Endothelial cell of umbilical vein (primary cell): ENCODE data around the gene RANBP1. TPM values are rescaled to one million over a fixed set of nuclear protein-coding genes. Genes with fewer than 3 reads are reported as not detected.

Experiments used
- BruUV-seq: library from RNA; stranded (reverse); fragments of 400-500 nt; replicated peaks from 2 replicates; lab custom pipeline; 2021; lab: Mats Ljungman, UMichigan
- CTCF ChIA-PET: fragments of 300-600, 350-600 bp; sonication (Branson Sonifier 250); formaldehyde crosslinking; loops from one replicate; lab custom pipeline; 2021; ENCODE audit warnings: antibody characterized with exemption, inconsistent platforms; lab: Charles Lee
- POLR2A ChIA-PET: fragments of 300-600, 350-600 bp; sonication (Branson Sonifier 250); formaldehyde crosslinking; loops from one replicate; lab custom pipeline; 2021; ENCODE audit warnings: antibody characterized with exemption, inconsistent platforms; lab: Charles Lee
- DNase-seq: peaks from one replicate; pipeline ENCODE4 v3.0.0-alpha.2; 2011; ENCODE audit warnings: low read depth, low spot score
- FAIRE-seq: peaks from 2 replicates; lab custom pipeline; 2011; peaks lifted over from hg19 to GRCh38; lab: Jason Lieb, UNC
- H2AFZ ChIP-seq: 2 replicates; pipeline ENCODE4 v1.6.0; 2012; ENCODE audit warnings: low read depth, low read length, control low read depth, inconsistent platforms
- H3K27ac ChIP-seq: 2 replicates; pipeline ENCODE4 v1.5.1; 2011; ENCODE audit warnings: low read depth, mild to moderate bottlenecking, control low read depth, low read length, moderate library complexity; ENCODE audit not compliant: insufficient read depth
- H3K27me3 ChIP-seq, 2 experiments: 2 replicates each; pipeline versions ENCODE4 v1.6.0 to v1.6.1; 2011; ENCODE audit warnings: low read length in 2 of 2, mixed read lengths in 1 of 2; ENCODE audit not compliant: control insufficient read depth in 2 of 2, insufficient read depth in 2 of 2
- H3K36me3 ChIP-seq, 2 experiments: 2 replicates in 1 of 2; 3 replicates in 1 of 2; pipeline ENCODE4 v1.5.1; 2011; ENCODE audit warnings: low read length in 2 of 2, mild to moderate bottlenecking in 1 of 2, moderate library complexity in 1 of 2; ENCODE audit not compliant: control insufficient read depth in 2 of 2, insufficient read depth in 2 of 2; ENCODE audit errors: extremely low read depth in 1 of 2
- H3K4me1 ChIP-seq: 3 replicates; pipeline ENCODE4 v1.5.1; 2011; ENCODE audit warnings: mild to moderate bottlenecking, low read length; ENCODE audit not compliant: control insufficient read depth, insufficient read depth; ENCODE audit errors: extremely low read depth
- H3K4me2 ChIP-seq: 2 replicates; pipeline ENCODE4 v1.6.1; 2011; ENCODE audit warnings: low read length, control low read depth, mixed read lengths; ENCODE audit not compliant: insufficient read depth
- H3K4me3 ChIP-seq, 3 experiments: fragments of 200-600 bp in 1 of 3; sonication (generic), shearing (Covaris generic) in 1 of 3; replicated peaks in 1 of 3; 2 replicates each; pipeline ENCODE4 v1.5.1; 2011 to 2016; ENCODE audit warnings: control low read depth in 3 of 3, low read length in 3 of 3, mild to moderate bottlenecking in 2 of 3, inconsistent platforms in 1 of 3, low read depth in 1 of 3, moderate library complexity in 1 of 3; ENCODE audit not compliant: insufficient read depth in 1 of 3
- H3K79me2 ChIP-seq: 2 replicates; pipeline ENCODE4 v1.6.0; 2012; ENCODE audit warnings: low read length, inconsistent platforms; ENCODE audit not compliant: control insufficient read depth, insufficient read depth
- H3K9ac ChIP-seq: replicated peaks from 2 replicates; pipeline ENCODE3; 2011; ENCODE audit warnings: low read length, control low read depth; ENCODE audit not compliant: insufficient read depth; ENCODE audit errors: extremely low read depth
- H3K9me1 ChIP-seq: replicated peaks from 3 replicates; pipeline ENCODE4 v1.6.0; 2011; ENCODE audit warnings: mild to moderate bottlenecking, low read length; ENCODE audit not compliant: control insufficient read depth, insufficient read depth; ENCODE audit errors: extremely low read depth
- H3K9me3 ChIP-seq: replicated peaks from 2 replicates; pipeline ENCODE4 v1.5.1; 2012; ENCODE audit warnings: low read length, inconsistent platforms; ENCODE audit not compliant: control insufficient read depth, insufficient read depth
- H4K20me1 ChIP-seq: replicated peaks from 2 replicates; pipeline ENCODE3; 2011; ENCODE audit warnings: mild to moderate bottlenecking, low read length; ENCODE audit not compliant: control insufficient read depth, insufficient read depth; ENCODE audit errors: extremely low read depth
- EZH2 ChIP-seq: IDR thresholded peaks from 2 replicates; pipeline ENCODE4 v1.6.1; 2012; ENCODE audit warnings: borderline replicate concordance, low read depth, mild to moderate bottlenecking, moderate library complexity, low read length, inconsistent platforms; ENCODE audit not compliant: severe bottlenecking
- FOS ChIP-seq: IDR thresholded peaks from 2 replicates; pipeline ENCODE4 v1.6.1; 2011; ENCODE audit warnings: mild to moderate bottlenecking, low read length, moderate library complexity, borderline replicate concordance; ENCODE audit not compliant: insufficient read depth
- GATA2 ChIP-seq: IDR thresholded peaks from 2 replicates; pipeline ENCODE4 v1.7.0; 2011; ENCODE audit warnings: low read depth, mild to moderate bottlenecking, moderate library complexity, mixed read lengths, low read length; ENCODE audit not compliant: insufficient read length, insufficient read depth
- JUN ChIP-seq: IDR thresholded peaks from 2 replicates; pipeline ENCODE4 v1.6.1; 2011; ENCODE audit warnings: borderline replicate concordance, low read depth; ENCODE audit not compliant: insufficient read length, insufficient read depth
- MYC ChIP-seq: IDR thresholded peaks from one replicate; pipeline ENCODE4 v1.6.1; 2011; ENCODE audit warnings: mild to moderate bottlenecking, low read depth, low read length
- POLR2A ChIP-seq: IDR thresholded peaks from 2 replicates; pipeline ENCODE4 v1.6.1; 2012; ENCODE audit warnings: low read depth, mild to moderate bottlenecking, control low read depth, low read length
- POLR2AphosphoS5 ChIP-seq: IDR thresholded peaks from 2 replicates; pipeline ENCODE4 v1.6.1; 2012; ENCODE audit warnings: low read depth, mild to moderate bottlenecking, control low read depth, low read length, moderate library complexity; ENCODE audit not compliant: insufficient read depth
- dilution Hi-C: fragments of 300-500 bp; cut with MboI; formaldehyde crosslinking; loops from one replicate; pipeline ENCODE4 v1.15.0; 2019; ENCODE audit warnings: low sequenced_read_pairs; ENCODE audit not compliant: extremely low pct_ligation_motif_present
- intact Hi-C: fragments of 100-400 bp; cut with micrococcal nuclease; formaldehyde crosslinking; loops from one replicate; pipeline ENCODE4 v1.10.0; 2022
- polyA plus RNA-seq, 4 experiments: library from polyadenylated mRNA; depleted of rRNA in 3 of 4; stranded (reverse) in 3 of 4; unstranded in 1 of 4; fragments of >200 nt; gene quantifications; 2 replicates each; pipeline versions ENCODE4 v1.2.1 to v1.2.3, GENCODE V29; 2011 to 2012; ENCODE audit warnings: missing spikeins in 1 of 4
- total RNA-seq: library from RNA; stranded (reverse); gene quantifications from 2 replicates; pipeline ENCODE4 v1.2.3, GENCODE V29; 2021
- TF ChIP-seq, protein P1 (sequence below), 2 donors: IDR thresholded peaks; 1 replicate in 1 of 2; 2 replicates in 1 of 2; pipeline ENCODE4 v1.5.1; 2011; ENCODE audit warnings: low read length in 2 of 2, mild to moderate bottlenecking in 2 of 2, moderate library complexity in 2 of 2, control low read depth in 1 of 2, inconsistent platforms in 1 of 2, low read depth in 1 of 2; ENCODE audit not compliant: insufficient read depth in 1 of 2; ENCODE audit errors: extremely low read depth in 1 of 2
- TF ChIP-seq, protein P2 (sequence below): IDR thresholded peaks from 2 replicates; pipeline ENCODE4 v1.6.1; 2011; ENCODE audit not compliant: insufficient read depth, insufficient read length

RANBP1 gene
- total and polyA plus RNA-seq, 2 donors (not counting 3 experiments of a cell fraction or from before 2014, with no cell fraction given), result 228 to 247 TPM

DNA sequence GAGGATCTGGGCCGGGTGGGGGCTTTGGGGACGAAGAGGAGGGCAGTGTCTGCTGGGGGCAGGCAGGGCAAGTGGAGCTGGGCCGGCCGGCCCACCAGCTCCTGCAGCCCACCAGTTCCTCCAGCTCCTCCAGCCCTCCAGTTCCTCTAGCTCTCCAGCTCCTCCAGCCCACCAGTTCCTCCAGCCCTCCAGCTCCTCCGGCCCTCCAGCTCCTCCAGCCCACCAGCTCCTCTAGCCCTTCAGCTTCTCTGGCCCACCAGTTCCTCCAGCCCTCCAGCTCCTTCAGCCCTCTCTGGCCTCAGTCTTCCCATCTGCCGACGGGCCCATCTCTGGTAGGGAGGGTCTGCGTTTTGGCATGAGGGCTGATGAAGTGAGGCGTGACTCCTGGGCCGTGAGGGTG lies 44.1 kb downstream of the RANBP1 start:
- DNase-seq (no peak), FAIRE-seq (no peak)
- no TSS peak for BruUV-seq
- H2AFZ ChIP-seq, result no peak overlapping the region
- CTCF ChIA-PET, result interaction anchor here (0.6 to 1.9 kb wide), 5 partner anchors 67 to 366 kb away, joined by 3 to 7 read pairs (median 3); no protein-coding TSS in a partner anchor
- no peaks in the 10 kb centered on the region for H3K9me3 ChIP-seq
- H3K4me2 ChIP-seq, result no peak overlapping the region
- H3K4me1 ChIP-seq, result peaks cover 3% of the 10 kb centered on the region
- H3K9me1 ChIP-seq, result no peaks in the 10 kb centered on the region
- dilution Hi-C loops, result no loop called here
- H4K20me1 ChIP-seq, result no peaks in the 10 kb centered on the region
- no peak overlapping the region for H3K9ac ChIP-seq
- POLR2A ChIA-PET, result interaction anchor here (0.6 kb wide), 1 partner anchor 31 kb away, joined by 3 read pairs; no protein-coding TSS in a partner anchor
- no peaks in the 10 kb centered on the region for H3K27me3 ChIP-seq
- TF ChIP-seq GATA2 (no peak), JUN (no peak), POLR2AphosphoS5 (no peak), FOS (no peak), MYC (no peak), EZH2 (no peak), POLR2A (no peak)
- TF ChIP-seq, protein P1, sequence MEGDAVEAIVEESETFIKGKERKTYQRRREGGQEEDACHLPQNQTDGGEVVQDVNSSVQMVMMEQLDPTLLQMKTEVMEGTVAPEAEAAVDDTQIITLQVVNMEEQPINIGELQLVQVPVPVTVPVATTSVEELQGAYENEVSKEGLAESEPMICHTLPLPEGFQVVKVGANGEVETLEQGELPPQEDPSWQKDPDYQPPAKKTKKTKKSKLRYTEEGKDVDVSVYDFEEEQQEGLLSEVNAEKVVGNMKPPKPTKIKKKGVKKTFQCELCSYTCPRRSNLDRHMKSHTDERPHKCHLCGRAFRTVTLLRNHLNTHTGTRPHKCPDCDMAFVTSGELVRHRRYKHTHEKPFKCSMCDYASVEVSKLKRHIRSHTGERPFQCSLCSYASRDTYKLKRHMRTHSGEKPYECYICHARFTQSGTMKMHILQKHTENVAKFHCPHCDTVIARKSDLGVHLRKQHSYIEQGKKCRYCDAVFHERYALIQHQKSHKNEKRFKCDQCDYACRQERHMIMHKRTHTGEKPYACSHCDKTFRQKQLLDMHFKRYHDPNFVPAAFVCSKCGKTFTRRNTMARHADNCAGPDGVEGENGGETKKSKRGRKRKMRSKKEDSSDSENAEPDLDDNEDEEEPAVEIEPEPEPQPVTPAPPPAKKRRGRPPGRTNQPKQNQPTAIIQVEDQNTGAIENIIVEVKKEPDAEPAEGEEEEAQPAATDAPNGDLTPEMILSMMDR (IDR thresholded peaks at IDR 0.05; ENCODE audit: extremely low read depth in 1 of 2, insufficient read depth in 1 of 2, low read depth in 1 of 2, low read length in 2 of 2), result no peak
- TF ChIP-seq, protein P2, sequence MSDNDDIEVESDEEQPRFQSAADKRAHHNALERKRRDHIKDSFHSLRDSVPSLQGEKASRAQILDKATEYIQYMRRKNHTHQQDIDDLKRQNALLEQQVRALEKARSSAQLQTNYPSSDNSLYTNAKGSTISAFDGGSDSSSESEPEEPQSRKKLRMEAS, result no peak
- intact Hi-C loops, result no loop called here
- H3K27ac ChIP-seq, result no peak overlapping the region
- H3K79me2 ChIP-seq, result no peaks in the 10 kb centered on the region
- no peaks in the 10 kb centered on the region for H3K36me3 ChIP-seq
- no peak overlapping the region for H3K4me3 ChIP-seq
